Measurements from ENCODE around the gene GNB1L. TPM values are rescaled to one million over a fixed set of nuclear protein-coding genes. Genes with fewer than 3 reads are reported as not detected.
A peak's percentile ranks its signal among the peaks of the same experiment; 100 is the strongest.

The GNB1L gene
- total and polyA plus RNA-seq, 9 of the 15 experiments (the other 6 are each of a cell fraction or from before 2014, with no cell fraction given), result 0.56 to 50.5 (median 10.2) TPM

DNA sequence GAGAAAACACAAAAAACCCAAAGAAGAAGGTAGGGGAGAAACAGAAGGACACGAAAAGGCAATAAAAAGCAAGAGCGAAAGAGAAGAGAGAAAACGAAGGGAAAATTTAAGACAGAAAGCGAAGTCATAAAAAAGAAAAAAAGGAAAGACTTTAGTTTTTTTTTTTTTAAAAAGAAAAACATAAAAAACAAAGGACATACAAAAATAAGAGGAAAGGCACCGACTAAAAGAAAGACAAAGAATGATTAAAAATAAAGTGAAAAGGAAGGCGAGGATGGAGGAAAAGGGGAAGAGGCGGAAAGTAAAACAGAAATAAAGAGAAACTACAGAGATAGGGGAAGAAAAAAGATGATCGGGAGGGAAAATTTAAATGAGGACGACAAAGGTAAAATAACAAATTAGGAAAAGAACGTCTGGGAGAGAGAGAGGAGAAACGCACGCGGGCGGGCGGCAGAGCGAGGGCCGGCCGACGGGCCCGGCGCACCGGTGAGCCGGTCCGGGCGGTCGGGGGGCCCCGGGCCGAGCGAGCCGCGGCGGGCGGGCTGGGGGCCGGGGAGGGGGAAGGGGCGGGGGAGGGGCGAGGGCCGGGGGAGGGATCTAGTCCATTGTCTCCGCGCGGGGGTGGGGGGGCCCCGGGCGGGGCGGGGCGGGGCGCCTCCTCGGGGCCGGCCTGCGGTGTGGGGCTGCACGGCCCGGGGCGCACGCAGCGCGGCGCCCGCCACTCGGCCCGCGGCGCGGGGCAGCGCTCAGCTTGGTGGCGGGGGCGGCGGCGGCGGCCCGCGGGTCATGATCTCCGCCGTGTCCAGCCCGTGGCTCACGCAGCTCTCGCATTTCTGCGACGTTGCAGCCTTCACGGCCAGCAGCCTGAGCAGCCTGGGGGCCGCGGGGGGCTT is 94.4 kb downstream of the GNB1L start, which contains the start of gene TBX1:
TSS of gene TBX1 (plus strand) at position 721 of the 893 bp plus-strand sequence. CDS start at position 787, 66 bp downstream.
- POLR2A ChIA-PET, result interaction anchor here (0.5 to 6.7 kb wide), 10 partner anchors 9 to 1222 kb away, joined by 3 to 78 read pairs (median 4); partner anchors contain the start of gene LZTR1
- FAIRE-seq (no peak), DNase-seq (ENCODE audit: extremely low read depth in 1 of 4, low spot score in 3 of 4) (peak; percentile 65 to 98 (median 94)), ATAC-seq (no peak)
- no peaks in the 10 kb centered on the region for H3K9me3 ChIP-seq (replicated peaks; ENCODE audit: control insufficient read depth, insufficient read depth, low read depth, low read length)
- no TSS peak for BruUV-seq (replicated peaks)
- in situ Hi-C loops (cut with MboI) (no loop called here), intact Hi-C loops (cut with micrococcal nuclease) (no loop called here)
- CTCF ChIA-PET (ENCODE audit: low intra/inter-chr PET ratio), result interaction anchor here (0.7 to 0.9 kb wide), 2 partner anchors 108 to 150 kb away, joined by 3 to 8 read pairs; no protein-coding TSS in a partner anchor
- H4K20me1 ChIP-seq (replicated peaks; ENCODE audit: control insufficient read depth, insufficient read depth, low read length), result peaks cover 28% of the 10 kb centered on the region
- peak within 1 kb of the TSS; percentile 16 for H3K27ac ChIP-seq (ENCODE audit: extremely low read depth, low read depth, low read length)
- H3K4me2 ChIP-seq (ENCODE audit: insufficient read depth, low read length), result peak within 1 kb of the TSS; percentile 76
- peaks cover 9% of the 10 kb centered on the region for H3K9me1 ChIP-seq (ENCODE audit: control insufficient read depth, insufficient read depth, low read length)
- peaks cover 4% of the 10 kb centered on the region; the same call in 1 of the 3 replicates for H3K36me3 ChIP-seq (ENCODE audit: control insufficient read depth, insufficient read depth, low read length)
- peaks cover 24 to 94% of the 10 kb centered on the region in 2 experiments; a peak in 4 of 5 replicates for H3K4me1 ChIP-seq (replicated peaks in 1 of 2; ENCODE audit: control insufficient read depth in 2 of 2, insufficient read depth in 2 of 2, low read length in 2 of 2)
- H3K4me3 ChIP-seq, result peak within 1 kb of the TSS; percentile 36
- H2AFZ ChIP-seq (ENCODE audit: low read depth, low read length), result peak within 1 kb of the TSS; percentile 76
- 8% methylated on average over 68 of the region's 79 CpGs for WGBS (ENCODE audit: insufficient coverage, low coverage, missing lambda C conversion rate)
- H3K79me2 ChIP-seq (ENCODE audit: control insufficient read depth, insufficient read depth, low read length), result peaks cover 25% of the 10 kb centered on the region
- peak within 1 kb of the TSS; percentile 58 to 87 for H3K9ac ChIP-seq (ENCODE audit: insufficient read depth in 1 of 2, low read depth in 2 of 2, low read length in 2 of 2)
- peaks cover 22 to 43% of the 10 kb centered on the region in 2 experiments; a peak in 4 of 5 replicates for H3K27me3 ChIP-seq (ENCODE audit: control insufficient read depth in 2 of 2, insufficient read depth in 2 of 2, low read length in 2 of 2)
- TF ChIP-seq, protein P1, sequence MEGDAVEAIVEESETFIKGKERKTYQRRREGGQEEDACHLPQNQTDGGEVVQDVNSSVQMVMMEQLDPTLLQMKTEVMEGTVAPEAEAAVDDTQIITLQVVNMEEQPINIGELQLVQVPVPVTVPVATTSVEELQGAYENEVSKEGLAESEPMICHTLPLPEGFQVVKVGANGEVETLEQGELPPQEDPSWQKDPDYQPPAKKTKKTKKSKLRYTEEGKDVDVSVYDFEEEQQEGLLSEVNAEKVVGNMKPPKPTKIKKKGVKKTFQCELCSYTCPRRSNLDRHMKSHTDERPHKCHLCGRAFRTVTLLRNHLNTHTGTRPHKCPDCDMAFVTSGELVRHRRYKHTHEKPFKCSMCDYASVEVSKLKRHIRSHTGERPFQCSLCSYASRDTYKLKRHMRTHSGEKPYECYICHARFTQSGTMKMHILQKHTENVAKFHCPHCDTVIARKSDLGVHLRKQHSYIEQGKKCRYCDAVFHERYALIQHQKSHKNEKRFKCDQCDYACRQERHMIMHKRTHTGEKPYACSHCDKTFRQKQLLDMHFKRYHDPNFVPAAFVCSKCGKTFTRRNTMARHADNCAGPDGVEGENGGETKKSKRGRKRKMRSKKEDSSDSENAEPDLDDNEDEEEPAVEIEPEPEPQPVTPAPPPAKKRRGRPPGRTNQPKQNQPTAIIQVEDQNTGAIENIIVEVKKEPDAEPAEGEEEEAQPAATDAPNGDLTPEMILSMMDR (IDR thresholded peaks at IDR 0.05 in 2 of 3, conservative IDR thresholded peaks at IDR 0.05 in 1 of 3; ENCODE audit: insufficient read depth in 2 of 3, low read depth in 1 of 3, low read length in 3 of 3), result peak in 2 of 3 experiments; percentile 26 to 37; a peak in 3 of 6 replicates
- TF ChIP-seq, protein P2, sequence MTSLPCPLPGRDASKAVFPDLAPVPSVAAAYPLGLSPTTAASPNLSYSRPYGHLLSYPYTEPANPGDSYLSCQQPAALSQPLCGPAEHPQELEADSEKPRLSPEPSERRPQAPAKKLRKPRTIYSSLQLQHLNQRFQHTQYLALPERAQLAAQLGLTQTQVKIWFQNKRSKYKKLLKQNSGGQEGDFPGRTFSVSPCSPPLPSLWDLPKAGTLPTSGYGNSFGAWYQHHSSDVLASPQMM (CRISPR knock-in tag; IDR thresholded peaks at IDR 0.05), result no peak
- TF ChIP-seq SAFB2 (IDR thresholded peaks at IDR 0.05; ENCODE audit: borderline replicate concordance, low read depth, low read length, severe bottlenecking) (no peak), ZNF445 (CRISPR knock-in tag; IDR thresholded peaks at IDR 0.05; ENCODE audit: low read depth) (0 out of 2 replicates have a peak, but pooled peaks have one; percentile 6), MCM7 (IDR thresholded peaks at IDR 0.05) (peak; percentile 91 to 94; a peak in 2 of 4 replicates), PML (IDR thresholded peaks at IDR 0.05; ENCODE audit: low read length) (no peak), ZNF143 (CRISPR knock-in tag; IDR thresholded peaks at IDR 0.05) (no peak), SNRNP70 (optimal IDR thresholded peaks at IDR 0.05; ENCODE audit: low read depth, low read length) (no peak), KLF16 (IDR thresholded peaks at IDR 0.05) (no peak), PHF8 (IDR thresholded peaks at IDR 0.05; ENCODE audit: borderline replicate concordance, low read length) (peak; percentile 64; the same call in 1 of the 2 replicates), CHD1 (IDR thresholded peaks at IDR 0.05; ENCODE audit: low read length) (no peak), KHSRP (IDR thresholded peaks at IDR 0.05) (peak; percentile 69; the same call in 1 of the 2 replicates), NFYB (IDR thresholded peaks at IDR 0.05; ENCODE audit: extremely low read depth, insufficient read length) (no peak), CTBP1 (IDR thresholded peaks at IDR 0.05; ENCODE audit: borderline replicate concordance) (no peak; the same call in 1 of the 2 replicates)
- TF ChIP-seq, protein P3, sequence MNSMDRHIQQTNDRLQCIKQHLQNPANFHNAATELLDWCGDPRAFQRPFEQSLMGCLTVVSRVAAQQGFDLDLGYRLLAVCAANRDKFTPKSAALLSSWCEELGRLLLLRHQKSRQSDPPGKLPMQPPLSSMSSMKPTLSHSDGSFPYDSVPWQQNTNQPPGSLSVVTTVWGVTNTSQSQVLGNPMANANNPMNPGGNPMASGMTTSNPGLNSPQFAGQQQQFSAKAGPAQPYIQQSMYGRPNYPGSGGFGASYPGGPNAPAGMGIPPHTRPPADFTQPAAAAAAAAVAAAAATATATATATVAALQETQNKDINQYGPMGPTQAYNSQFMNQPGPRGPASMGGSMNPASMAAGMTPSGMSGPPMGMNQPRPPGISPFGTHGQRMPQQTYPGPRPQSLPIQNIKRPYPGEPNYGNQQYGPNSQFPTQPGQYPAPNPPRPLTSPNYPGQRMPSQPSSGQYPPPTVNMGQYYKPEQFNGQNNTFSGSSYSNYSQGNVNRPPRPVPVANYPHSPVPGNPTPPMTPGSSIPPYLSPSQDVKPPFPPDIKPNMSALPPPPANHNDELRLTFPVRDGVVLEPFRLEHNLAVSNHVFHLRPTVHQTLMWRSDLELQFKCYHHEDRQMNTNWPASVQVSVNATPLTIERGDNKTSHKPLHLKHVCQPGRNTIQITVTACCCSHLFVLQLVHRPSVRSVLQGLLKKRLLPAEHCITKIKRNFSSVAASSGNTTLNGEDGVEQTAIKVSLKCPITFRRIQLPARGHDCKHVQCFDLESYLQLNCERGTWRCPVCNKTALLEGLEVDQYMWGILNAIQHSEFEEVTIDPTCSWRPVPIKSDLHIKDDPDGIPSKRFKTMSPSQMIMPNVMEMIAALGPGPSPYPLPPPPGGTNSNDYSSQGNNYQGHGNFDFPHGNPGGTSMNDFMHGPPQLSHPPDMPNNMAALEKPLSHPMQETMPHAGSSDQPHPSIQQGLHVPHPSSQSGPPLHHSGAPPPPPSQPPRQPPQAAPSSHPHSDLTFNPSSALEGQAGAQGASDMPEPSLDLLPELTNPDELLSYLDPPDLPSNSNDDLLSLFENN (IDR thresholded peaks at IDR 0.05; ENCODE audit: low read depth in 2 of 2, low read length in 2 of 2), result 0 out of 4 replicates have a peak, but pooled peaks of 1 of the 2 experiments have one; percentile 38
